Loucy (cell line): ENCODE measurements around the gene SPOCK1.

ENCODE experiments used
- EZH2phosphoT487 ChIP-seq: fragments of 200-600 bp; IDR thresholded peaks from 2 replicates; pipeline ENCODE4 v1.6.1; 2018; ENCODE audit warnings: antibody characterized with exemption, mild to moderate bottlenecking, moderate library complexity, borderline replicate concordance
- TF ChIP-seq, protein P1 (sequence below): fragments of 200-600 bp; sonication (generic); conservative IDR thresholded peaks from 2 replicates; pipeline ENCODE4 v1.5.1; 2014; ENCODE audit warnings: mild to moderate bottlenecking, antibody characterized with exemption, low read length

DNA sequence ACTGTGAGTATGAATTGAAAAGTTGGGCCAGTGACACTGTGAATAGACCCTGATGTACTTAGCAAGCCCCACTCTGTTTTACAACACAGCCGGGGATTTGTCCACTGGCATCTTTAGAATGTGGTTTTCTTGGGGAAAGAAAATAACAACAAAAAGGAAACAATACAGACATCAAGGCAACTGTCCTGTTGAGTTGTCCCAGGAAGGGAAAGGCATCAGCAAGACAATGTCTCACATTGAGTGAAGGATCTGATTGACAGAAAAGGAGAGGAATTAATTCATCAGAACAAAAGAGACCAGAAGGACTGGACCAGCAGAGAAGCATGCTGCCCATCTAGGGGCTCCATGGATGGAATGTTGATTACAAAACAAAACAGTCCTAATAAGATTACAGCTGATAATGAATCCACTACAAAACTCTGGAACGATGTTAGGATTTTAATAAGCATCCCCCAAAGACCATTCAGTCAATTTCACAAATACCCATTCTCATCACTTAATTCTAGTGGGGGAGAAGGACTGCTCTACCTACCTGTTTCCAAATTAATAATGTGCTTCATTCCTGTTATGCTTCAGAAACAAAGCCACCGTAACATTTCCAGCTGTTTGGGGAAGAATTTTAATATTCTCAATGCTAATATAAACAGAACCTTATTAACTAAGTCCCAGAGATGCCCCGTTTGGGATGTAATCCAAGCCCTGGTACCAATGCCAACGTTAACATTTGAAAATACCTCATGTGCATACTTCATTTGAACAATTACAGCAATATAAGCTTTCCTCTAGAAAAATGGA is 298.0 kb downstream of the SPOCK1 start:
- TF ChIP-seq, protein P1, sequence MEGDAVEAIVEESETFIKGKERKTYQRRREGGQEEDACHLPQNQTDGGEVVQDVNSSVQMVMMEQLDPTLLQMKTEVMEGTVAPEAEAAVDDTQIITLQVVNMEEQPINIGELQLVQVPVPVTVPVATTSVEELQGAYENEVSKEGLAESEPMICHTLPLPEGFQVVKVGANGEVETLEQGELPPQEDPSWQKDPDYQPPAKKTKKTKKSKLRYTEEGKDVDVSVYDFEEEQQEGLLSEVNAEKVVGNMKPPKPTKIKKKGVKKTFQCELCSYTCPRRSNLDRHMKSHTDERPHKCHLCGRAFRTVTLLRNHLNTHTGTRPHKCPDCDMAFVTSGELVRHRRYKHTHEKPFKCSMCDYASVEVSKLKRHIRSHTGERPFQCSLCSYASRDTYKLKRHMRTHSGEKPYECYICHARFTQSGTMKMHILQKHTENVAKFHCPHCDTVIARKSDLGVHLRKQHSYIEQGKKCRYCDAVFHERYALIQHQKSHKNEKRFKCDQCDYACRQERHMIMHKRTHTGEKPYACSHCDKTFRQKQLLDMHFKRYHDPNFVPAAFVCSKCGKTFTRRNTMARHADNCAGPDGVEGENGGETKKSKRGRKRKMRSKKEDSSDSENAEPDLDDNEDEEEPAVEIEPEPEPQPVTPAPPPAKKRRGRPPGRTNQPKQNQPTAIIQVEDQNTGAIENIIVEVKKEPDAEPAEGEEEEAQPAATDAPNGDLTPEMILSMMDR, result no peak
- no peak for TF ChIP-seq EZH2phosphoT487
